ENCODE measurements around the gene VAMP2.

DNA sequence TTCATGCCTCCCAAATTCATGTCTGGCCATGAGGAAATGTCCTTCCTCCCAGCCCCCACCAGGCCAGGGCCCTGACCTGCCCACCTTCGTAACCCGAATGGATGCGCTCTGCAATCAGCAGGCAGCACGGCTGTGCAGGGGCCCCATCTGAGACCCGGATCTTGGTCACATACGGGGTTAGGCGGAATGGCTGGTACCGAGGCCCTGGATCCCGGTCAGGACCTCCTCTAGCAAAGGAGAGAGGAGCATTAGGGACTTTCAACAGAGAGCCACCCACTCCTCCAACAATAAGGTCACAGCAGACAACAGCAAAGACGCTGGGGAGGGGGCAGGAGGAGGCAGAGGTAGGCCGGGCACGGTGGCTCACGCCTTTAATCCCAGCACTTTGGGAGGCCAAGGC is 14.2 kb downstream of the VAMP2 start:
- TF ChIP-seq, protein P1, sequence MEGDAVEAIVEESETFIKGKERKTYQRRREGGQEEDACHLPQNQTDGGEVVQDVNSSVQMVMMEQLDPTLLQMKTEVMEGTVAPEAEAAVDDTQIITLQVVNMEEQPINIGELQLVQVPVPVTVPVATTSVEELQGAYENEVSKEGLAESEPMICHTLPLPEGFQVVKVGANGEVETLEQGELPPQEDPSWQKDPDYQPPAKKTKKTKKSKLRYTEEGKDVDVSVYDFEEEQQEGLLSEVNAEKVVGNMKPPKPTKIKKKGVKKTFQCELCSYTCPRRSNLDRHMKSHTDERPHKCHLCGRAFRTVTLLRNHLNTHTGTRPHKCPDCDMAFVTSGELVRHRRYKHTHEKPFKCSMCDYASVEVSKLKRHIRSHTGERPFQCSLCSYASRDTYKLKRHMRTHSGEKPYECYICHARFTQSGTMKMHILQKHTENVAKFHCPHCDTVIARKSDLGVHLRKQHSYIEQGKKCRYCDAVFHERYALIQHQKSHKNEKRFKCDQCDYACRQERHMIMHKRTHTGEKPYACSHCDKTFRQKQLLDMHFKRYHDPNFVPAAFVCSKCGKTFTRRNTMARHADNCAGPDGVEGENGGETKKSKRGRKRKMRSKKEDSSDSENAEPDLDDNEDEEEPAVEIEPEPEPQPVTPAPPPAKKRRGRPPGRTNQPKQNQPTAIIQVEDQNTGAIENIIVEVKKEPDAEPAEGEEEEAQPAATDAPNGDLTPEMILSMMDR (conservative IDR thresholded peaks at IDR 0.05; ENCODE audit: low read length) = no peak
- TF ChIP-seq EZH2phosphoT487 (IDR thresholded peaks at IDR 0.05; ENCODE audit: borderline replicate concordance) = no peak

All from Loucy (cell line).